ENCODE data around the gene RAB3GAP1. TPM values are rescaled to one million over a fixed set of nuclear protein-coding genes. Genes with fewer than 3 reads are reported as not detected.
"Not testable (repeated sequence)": the region's sequence is repeated elsewhere in the genome, so short reads cannot be mapped to it uniquely, and the experiment has no call there.

RAB3GAP1 gene
- total RNA-seq, 1 donor from 2014 or later, result 37.3 TPM

- Mint-ChIP-seq H3K9me3 (peaks cover 2% of the 10 kb centered on the region), H3K36me3 (peaks cover 19% of the 10 kb centered on the region), H3K4me1 (no peaks in the 10 kb centered on the region), H3K27me3 (ENCODE audit: low read depth) (no peaks in the 10 kb centered on the region), H3K27ac (no peak overlapping the region), H3K4me3 (no peak overlapping the region)
- TF ChIP-seq CTCF (IDR thresholded peaks at IDR 0.05; ENCODE audit: unreplicated experiment), result no peak
- DNase-seq (ENCODE audit: low spot score in 2 of 2, unreplicated experiment in 2 of 2), result no peak
Observed at GRCh38 chr2:135113322-135113721, 61.2 kb downstream of the RAB3GAP1 start.

GRCh38 chr2:135119582-135119981 is 67.5 kb downstream of the RAB3GAP1 start:
- DNase-seq (ENCODE audit: low spot score in 2 of 2, unreplicated experiment in 2 of 2), result no peak
- Mint-ChIP-seq H3K4me3 (no peak overlapping the region), H3K27ac (no peak overlapping the region), H3K4me1 (no peaks in the 10 kb centered on the region), H3K27me3 (ENCODE audit: low read depth) (no peaks in the 10 kb centered on the region), H3K9me3 (no peaks in the 10 kb centered on the region), H3K36me3 (peaks cover 22% of the 10 kb centered on the region)
- no peak for TF ChIP-seq CTCF (IDR thresholded peaks at IDR 0.05; ENCODE audit: unreplicated experiment)

GRCh38 chr2:135121016-135121657 is 69.0 kb downstream of the RAB3GAP1 start:
- peaks cover 25% of the 10 kb centered on the region for H3K36me3 Mint-ChIP-seq
- H3K27ac Mint-ChIP-seq, result no peak overlapping the region
- no peaks in the 10 kb centered on the region for H3K27me3 Mint-ChIP-seq (ENCODE audit: low read depth)
- no peaks in the 10 kb centered on the region for H3K9me3 Mint-ChIP-seq
- DNase-seq (ENCODE audit: low spot score in 2 of 2, unreplicated experiment in 2 of 2), result no peak
- H3K4me3 Mint-ChIP-seq, result no peak overlapping the region
- no peak for TF ChIP-seq CTCF (IDR thresholded peaks at IDR 0.05; ENCODE audit: unreplicated experiment)
- H3K4me1 Mint-ChIP-seq, result no peaks in the 10 kb centered on the region

- H3K4me1 Mint-ChIP-seq; DNase-seq (ENCODE audit: low spot score in 2 of 2, unreplicated experiment in 2 of 2); H3K27ac Mint-ChIP-seq; H3K27me3 Mint-ChIP-seq (ENCODE audit: low read depth); H3K4me3 Mint-ChIP-seq; H3K9me3 Mint-ChIP-seq: not testable (repeated sequence)
- H3K36me3 Mint-ChIP-seq, result peaks cover 29% of the 10 kb centered on the region
Observed at GRCh38 chr2:135121658-135122039, 69.6 kb downstream of the RAB3GAP1 start.

GRCh38 chr2:135124924-135125886 is 73.1 kb downstream of the RAB3GAP1 start:
- H3K27me3 Mint-ChIP-seq (ENCODE audit: low read depth), result no peaks in the 10 kb centered on the region
- H3K27ac Mint-ChIP-seq, result no peak overlapping the region
- no peak overlapping the region for H3K4me3 Mint-ChIP-seq
- DNase-seq (ENCODE audit: low spot score in 2 of 2, unreplicated experiment in 2 of 2), result no peak
- TF ChIP-seq CTCF (IDR thresholded peaks at IDR 0.05; ENCODE audit: unreplicated experiment), result no peak
- peaks cover 33% of the 10 kb centered on the region for H3K36me3 Mint-ChIP-seq
- H3K9me3 Mint-ChIP-seq, result no peaks in the 10 kb centered on the region
- no peaks in the 10 kb centered on the region for H3K4me1 Mint-ChIP-seq

GRCh38 chr2:135125940-135126339 is 73.8 kb downstream of the RAB3GAP1 start:
- Mint-ChIP-seq H3K9me3 (no peaks in the 10 kb centered on the region), H3K27ac (no peak overlapping the region), H3K36me3 (peaks cover 37% of the 10 kb centered on the region), H3K27me3 (ENCODE audit: low read depth) (no peaks in the 10 kb centered on the region), H3K4me3 (no peak overlapping the region), H3K4me1 (no peaks in the 10 kb centered on the region)
- no peak for TF ChIP-seq CTCF (IDR thresholded peaks at IDR 0.05; ENCODE audit: unreplicated experiment)
- no peak for DNase-seq (ENCODE audit: low spot score in 2 of 2, unreplicated experiment in 2 of 2)

Measured in mesothelial cell of epicardium (in vitro differentiated cells).